ENCODE data around the gene CDX1. TPM values are rescaled to one million over a fixed set of nuclear protein-coding genes. Genes with fewer than 3 reads are reported as not detected.

Gene CDX1
- total and polyA plus RNA-seq, 7 donors: 0.06 to 0.08 TPM; not detected in 5

GRCh38 chr5:150142959-150143349 lies 23.6 kb upstream of the CDX1 start:
- no peak for DNase-seq
- Histone ChIP-seq H3K27me3 (ENCODE audit: insufficient read depth in 3 of 3, low read length in 2 of 3) (no peaks in the 10 kb centered on the region), H3K36me3 (ENCODE audit: insufficient read depth in 1 of 2, low read depth in 1 of 2) (no peaks in the 10 kb centered on the region), H3K4me1 (peaks cover 10% of the 10 kb centered on the region), H3K9me3 (no peaks in the 10 kb centered on the region), H3K4me3 (peak overlapping the region; percentile 38), H3K27ac (peak overlapping the region; percentile 71)
- TF ChIP-seq CTCF (IDR thresholded peaks at IDR 0.05): no peak
- WGBS, 3 donors: 64 to 68% (median 66%) methylated on average over 4 of the region's 4 CpGs
- intact Hi-C loops (cut with DNase I): no loop called here
- ATAC-seq: peak; percentile 56 to 77 (median 71)

- intact Hi-C loops (cut with DNase I): no loop called here
- Histone ChIP-seq H3K9me3 (no peaks in the 10 kb centered on the region), H3K36me3 (ENCODE audit: insufficient read depth in 1 of 2, low read depth in 1 of 2) (no peaks in the 10 kb centered on the region), H3K4me1 (peaks cover 10% of the 10 kb centered on the region), H3K27ac (peak overlapping the region; percentile 71), H3K4me3 (peak overlapping the region; percentile 38), H3K27me3 (ENCODE audit: insufficient read depth in 3 of 3, low read length in 2 of 3) (no peaks in the 10 kb centered on the region)
- WGBS, 3 donors: 56 to 72% (median 63%) methylated on average over 19 to 20 of the region's 20 CpGs
- ATAC-seq (peak; percentile 48 to 76 (median 70)), DNase-seq (peak; percentile 83 to 90)
- TF ChIP-seq CTCF (IDR thresholded peaks at IDR 0.05): no peak
Measured at GRCh38 chr5:150143350-150144245, 23.0 kb upstream of the CDX1 start.

GRCh38 chr5:150144246-150144801 lies 22.3 kb upstream of the CDX1 start:
- Histone ChIP-seq H3K4me3 (peak overlapping the region; percentile 38), H3K4me1 (peaks cover 10% of the 10 kb centered on the region), H3K9me3 (no peaks in the 10 kb centered on the region), H3K27ac (peak overlapping the region; percentile 71), H3K27me3 (ENCODE audit: insufficient read depth in 3 of 3, low read length in 2 of 3) (no peaks in the 10 kb centered on the region), H3K36me3 (ENCODE audit: insufficient read depth in 1 of 2, low read depth in 1 of 2) (no peaks in the 10 kb centered on the region)
- 63 to 64% (median 64%) methylated on average over 13 to 14 of the region's 14 CpGs for WGBS, 3 donors
- no peak for TF ChIP-seq CTCF (IDR thresholded peaks at IDR 0.05)
- ATAC-seq (peak in 2 of 4 donors; percentile 19 to 35), DNase-seq (peak; percentile 57 to 73)
- intact Hi-C loops (cut with DNase I): no loop called here

- intact Hi-C loops (cut with DNase I): no loop called here
- DNase-seq (no peak), ATAC-seq (no peak)
- TF ChIP-seq CTCF (IDR thresholded peaks at IDR 0.05): no peak
- no peaks in the 10 kb centered on the region for H3K36me3 ChIP-seq (ENCODE audit: insufficient read depth in 1 of 2, low read depth in 1 of 2)
- peak overlapping the region; percentile 61 for H3K27ac ChIP-seq
- 42 to 65% (median 65%) methylated on average over 4 of the region's 4 CpGs for WGBS, 3 donors
- H3K4me1 ChIP-seq: peaks cover 10% of the 10 kb centered on the region
- no peaks in the 10 kb centered on the region for H3K27me3 ChIP-seq (ENCODE audit: insufficient read depth in 3 of 3, low read length in 2 of 3)
- H3K4me3 ChIP-seq: peak overlapping the region; percentile 38
- no peaks in the 10 kb centered on the region for H3K9me3 ChIP-seq
Measured at GRCh38 chr5:150144879-150145278, 21.7 kb upstream of the CDX1 start.
